SK-N-MC (cell line): Measurements from ENCODE around the gene N4BP2L1.

Source experiments
- EZH2 ChIP-seq: fragments of 200-600 bp; sonication (generic); IDR thresholded peaks from one replicate; pipeline ENCODE4 v1.6.1; 2017; ENCODE audit warnings: antibody characterized with exemption
- FOXP2 ChIP-seq: optimal IDR thresholded peaks from 2 replicates; pipeline ENCODE3; 2011; ENCODE audit warnings: mild to moderate bottlenecking, moderate library complexity; ENCODE audit not compliant: insufficient read depth; ENCODE audit errors: extremely low read length, control extremely low read depth
- POLR2AphosphoS5 ChIP-seq: IDR thresholded peaks from 2 replicates; pipeline ENCODE4 v1.6.1; 2012; ENCODE audit warnings: mild to moderate bottlenecking, low read depth, low read length, borderline replicate concordance

GRCh38 chr13:32432856-32433255, 4.9 kb upstream of the N4BP2L1 start:
- TF ChIP-seq EZH2 (no peak), POLR2AphosphoS5 (no peak), FOXP2 (no peak)
